AG04450 (cell line): ENCODE measurements around the gene CENPP. TPM values are rescaled to one million over a fixed set of nuclear protein-coding genes. Genes with fewer than 3 reads are reported as not detected.

Source experiments
- CTCF ChIA-PET: fragments of 300-600, 350-600 bp; formaldehyde crosslinking; extraction: SDS; loops from one replicate; lab custom pipeline; 2022; ENCODE audit warnings: antibody characterized with exemption, inconsistent platforms; lab: Charles Lee
- POLR2A ChIA-PET: fragments of 350-600 bp; formaldehyde crosslinking; extraction: SDS; loops from one replicate; lab custom pipeline; 2021; ENCODE audit warnings: antibody characterized with exemption, inconsistent platforms; lab: Yijun Ruan, JAX
- DNase-seq: peaks from one replicate; pipeline ENCODE4 v3.0.0-alpha.2; 2011; ENCODE audit warnings: low read depth, low spot score
- H3K27ac ChIP-seq: one replicate; pipeline ENCODE4 v1.5.1; 2012; ENCODE audit warnings: low read depth, low read length, control low read depth
- H3K27me3 ChIP-seq: one replicate; pipeline ENCODE4 v1.6.0; 2012; ENCODE audit warnings: low read length; ENCODE audit not compliant: control insufficient read depth, insufficient read depth
- H3K4me3 ChIP-seq: 2 replicates; pipeline ENCODE4 v1.5.1; 2011; ENCODE audit warnings: mild to moderate bottlenecking, low read depth, low read length, control low read depth
- H3K9me3 ChIP-seq: 2 replicates; pipeline ENCODE4 v1.5.1; 2012; ENCODE audit warnings: low read length; ENCODE audit not compliant: control insufficient read depth, insufficient read depth
- CTCF ChIP-seq: IDR thresholded peaks from 2 replicates; pipeline ENCODE4 v1.5.1; 2011; ENCODE audit warnings: low read depth, low read length, control low read depth, inconsistent platforms
- polyA plus RNA-seq: library from polyadenylated mRNA; depleted of rRNA; stranded (reverse); fragments of >200 nt; gene quantifications from 2 replicates; pipeline ENCODE4 v1.2.3, GENCODE V29; 2011

CENPP gene
- polyA plus RNA-seq, 1 experiment: 4.4 TPM

- H3K9me3 ChIP-seq: no peaks in the 10 kb centered on the region; the same call in 1 of the 2 replicates
- H3K27ac ChIP-seq: no peak overlapping the region
- ChIA-PET CTCF (no interaction called here), POLR2A (no interaction called here)
- H3K4me3 ChIP-seq: no peak overlapping the region
- DNase-seq: no peak
- TF ChIP-seq CTCF: no peak
- no peaks in the 10 kb centered on the region for H3K27me3 ChIP-seq
Measured at GRCh38 chr9:92612816-92613215, 287.1 kb downstream of the CENPP start.

- ChIA-PET CTCF (no interaction called here), POLR2A (no interaction called here)
- H3K9me3 ChIP-seq: no peaks in the 10 kb centered on the region; the same call in 1 of the 2 replicates
- no peak overlapping the region for H3K4me3 ChIP-seq
- no peaks in the 10 kb centered on the region for H3K27me3 ChIP-seq
- no peak for TF ChIP-seq CTCF
- DNase-seq: no peak
- H3K27ac ChIP-seq: no peak overlapping the region
Measured at GRCh38 chr9:92613268-92614122, 287.7 kb downstream of the CENPP start.

GRCh38 chr9:92614123-92614510, 288.4 kb downstream of the CENPP start:
- ChIA-PET POLR2A (no interaction called here), CTCF (no interaction called here)
- TF ChIP-seq CTCF: no peak
- Histone ChIP-seq H3K4me3 (no peak overlapping the region), H3K9me3 (no peaks in the 10 kb centered on the region; the same call in 1 of the 2 replicates), H3K27ac (no peak overlapping the region), H3K27me3 (no peaks in the 10 kb centered on the region)
- DNase-seq: no peak

GRCh38 chr9:92614763-92615461, 289.2 kb downstream of the CENPP start:
- no peak for TF ChIP-seq CTCF
- CTCF ChIA-PET: no interaction called here
- no peak for DNase-seq
- H3K27me3 ChIP-seq: no peaks in the 10 kb centered on the region
- H3K9me3 ChIP-seq: no peaks in the 10 kb centered on the region; the same call in 1 of the 2 replicates
- no peak overlapping the region for H3K4me3 ChIP-seq
- POLR2A ChIA-PET: no interaction called here
- no peak overlapping the region for H3K27ac ChIP-seq

GRCh38 chr9:92615790-92616189, 290.0 kb downstream of the CENPP start:
- H3K27ac ChIP-seq: no peak overlapping the region
- ChIA-PET CTCF (interaction anchor here (2.4 kb wide), 1 partner anchor 19 kb away, joined by 12 read pairs; no protein-coding TSS in a partner anchor), POLR2A (interaction anchor here (1.3 kb wide), 1 partner anchor 291 kb away, joined by 5 read pairs; the partner anchor contains the start of gene NOL8)
- DNase-seq: no peak
- H3K9me3 ChIP-seq: no peaks in the 10 kb centered on the region; the same call in 1 of the 2 replicates
- no peaks in the 10 kb centered on the region for H3K27me3 ChIP-seq
- H3K4me3 ChIP-seq: no peak overlapping the region
- TF ChIP-seq CTCF: no peak
